HUES48 (cell line): ENCODE data around the gene CNTNAP2.
A peak's percentile ranks its signal among the peaks of the same experiment; 100 is the strongest.

Source experiments
- H3K27ac ChIP-seq: one replicate; pipeline ENCODE4 v1.7.0; 2013; ENCODE audit warnings: low read depth, low read length, inconsistent platforms
- H3K27me3 ChIP-seq: 2 replicates; pipeline ENCODE4 v1.6.1; 2013; ENCODE audit warnings: mild to moderate bottlenecking, low read length; ENCODE audit not compliant: control insufficient read depth, insufficient read depth
- H3K36me3 ChIP-seq: 2 replicates; pipeline ENCODE4 v1.6.1; 2013; ENCODE audit warnings: low read length; ENCODE audit not compliant: control insufficient read depth, insufficient read depth
- H3K4me1 ChIP-seq: 2 replicates; pipeline ENCODE4 v1.6.1; 2013; ENCODE audit warnings: mild to moderate bottlenecking, low read length; ENCODE audit not compliant: control insufficient read depth, insufficient read depth
- H3K4me3 ChIP-seq: 2 replicates; pipeline ENCODE4 v1.5.1; 2013; ENCODE audit warnings: mild to moderate bottlenecking, low read depth, low read length
- H3K9ac ChIP-seq: 2 replicates; pipeline ENCODE4 v1.6.1; 2013; ENCODE audit warnings: mild to moderate bottlenecking, low read depth, low read length, moderate library complexity
- H3K9me3 ChIP-seq: 2 replicates; pipeline ENCODE4 v1.6.1; 2013; ENCODE audit warnings: low read length; ENCODE audit not compliant: control insufficient read depth, insufficient read depth

Gene CNTNAP2

GRCh38 chr7:148180075-148180474 lies 2063.5 kb downstream of the CNTNAP2 start:
- Histone ChIP-seq H3K4me1 (peaks cover 3% of the 10 kb centered on the region; the same call in 1 of the 2 replicates), H3K27me3 (no peaks in the 10 kb centered on the region), H3K27ac (no peak overlapping the region), H3K9me3 (no peaks in the 10 kb centered on the region), H3K4me3 (no peak overlapping the region), H3K36me3 (no peaks in the 10 kb centered on the region), H3K9ac (no peak overlapping the region)

- no peak overlapping the region for H3K27ac ChIP-seq
- no peaks in the 10 kb centered on the region for H3K27me3 ChIP-seq
- no peak overlapping the region for H3K4me3 ChIP-seq
- no peaks in the 10 kb centered on the region for H3K9me3 ChIP-seq
- no peak overlapping the region for H3K9ac ChIP-seq
- peaks cover 7% of the 10 kb centered on the region; the same call in 1 of the 2 replicates for H3K4me1 ChIP-seq
- H3K36me3 ChIP-seq: no peaks in the 10 kb centered on the region
These were observed 2065.7 kb downstream of the CNTNAP2 start for GRCh38 chr7:148182264-148182663.

- no peak overlapping the region for H3K9ac ChIP-seq
These were observed 2068.4 kb downstream of the CNTNAP2 start for GRCh38 chr7:148185041-148185440.

GRCh38 chr7:148187471-148187870 lies 2070.9 kb downstream of the CNTNAP2 start:
- peaks cover 7% of the 10 kb centered on the region; the same call in 1 of the 2 replicates for H3K4me1 ChIP-seq
- H3K27me3 ChIP-seq: no peaks in the 10 kb centered on the region
- no peak overlapping the region for H3K27ac ChIP-seq
- no peaks in the 10 kb centered on the region for H3K9me3 ChIP-seq
- no peak overlapping the region for H3K9ac ChIP-seq
- no peak overlapping the region for H3K4me3 ChIP-seq
- no peaks in the 10 kb centered on the region for H3K36me3 ChIP-seq

More at GRCh38 chr7:148185041-148185440, 2068.4 kb downstream of the CNTNAP2 start:
- Histone ChIP-seq H3K36me3 (no peaks in the 10 kb centered on the region), H3K27me3 (no peaks in the 10 kb centered on the region), H3K27ac (peak overlapping the region; percentile 40), H3K9me3 (no peaks in the 10 kb centered on the region), H3K4me3 (no peak overlapping the region), H3K4me1 (peaks cover 7% of the 10 kb centered on the region; the same call in 1 of the 2 replicates)

GRCh38 chr7:148191391-148192065 lies 2074.9 kb downstream of the CNTNAP2 start:
- Histone ChIP-seq H3K9me3 (no peaks in the 10 kb centered on the region), H3K4me1 (no peaks in the 10 kb centered on the region), H3K27ac (no peak overlapping the region), H3K27me3 (no peaks in the 10 kb centered on the region), H3K36me3 (no peaks in the 10 kb centered on the region), H3K9ac (no peak overlapping the region), H3K4me3 (no peak overlapping the region)

GRCh38 chr7:148192491-148192890 lies 2075.9 kb downstream of the CNTNAP2 start:
- H3K4me1 ChIP-seq: no peaks in the 10 kb centered on the region
- H3K4me3 ChIP-seq: no peak overlapping the region
- no peaks in the 10 kb centered on the region for H3K36me3 ChIP-seq
- H3K9me3 ChIP-seq: no peaks in the 10 kb centered on the region
- no peaks in the 10 kb centered on the region for H3K27me3 ChIP-seq
- H3K9ac ChIP-seq: no peak overlapping the region
- H3K27ac ChIP-seq: no peak overlapping the region

- Histone ChIP-seq H3K27ac (no peak overlapping the region), H3K9ac (no peak overlapping the region), H3K36me3 (no peaks in the 10 kb centered on the region), H3K4me3 (no peak overlapping the region), H3K4me1 (peaks cover 8% of the 10 kb centered on the region), H3K9me3 (no peaks in the 10 kb centered on the region), H3K27me3 (no peaks in the 10 kb centered on the region)
These were observed 2085.4 kb downstream of the CNTNAP2 start for GRCh38 chr7:148201992-148202391.

- Histone ChIP-seq H3K9me3 (no peaks in the 10 kb centered on the region), H3K4me3 (no peak overlapping the region), H3K27ac (no peak overlapping the region), H3K36me3 (no peaks in the 10 kb centered on the region), H3K4me1 (peaks cover 8% of the 10 kb centered on the region), H3K9ac (no peak overlapping the region), H3K27me3 (no peaks in the 10 kb centered on the region)
These were observed 2088.2 kb downstream of the CNTNAP2 start for GRCh38 chr7:148204639-148205304.

GRCh38 chr7:148209643-148210190 lies 2093.1 kb downstream of the CNTNAP2 start:
- H3K4me3 ChIP-seq: no peak overlapping the region
- no peak overlapping the region for H3K9ac ChIP-seq
- no peak overlapping the region for H3K27ac ChIP-seq
- H3K4me1 ChIP-seq: peaks cover 4% of the 10 kb centered on the region; the same call in 1 of the 2 replicates
- no peaks in the 10 kb centered on the region for H3K9me3 ChIP-seq
- H3K27me3 ChIP-seq: no peaks in the 10 kb centered on the region
- no peaks in the 10 kb centered on the region for H3K36me3 ChIP-seq

- Histone ChIP-seq H3K9me3 (no peaks in the 10 kb centered on the region), H3K9ac (no peak overlapping the region)
These were observed 2094.3 kb downstream of the CNTNAP2 start for GRCh38 chr7:148210804-148211325.

GRCh38 chr7:148211740-148212151 lies 2095.1 kb downstream of the CNTNAP2 start:
- Histone ChIP-seq H3K27me3 (no peaks in the 10 kb centered on the region), H3K36me3 (no peaks in the 10 kb centered on the region), H3K9ac (no peak overlapping the region), H3K9me3 (no peaks in the 10 kb centered on the region), H3K4me1 (no peaks in the 10 kb centered on the region), H3K27ac (no peak overlapping the region), H3K4me3 (no peak overlapping the region)

More at GRCh38 chr7:148210804-148211325, 2094.3 kb downstream of the CNTNAP2 start:
- no peaks in the 10 kb centered on the region for H3K27me3 ChIP-seq
- H3K4me3 ChIP-seq: no peak overlapping the region
- H3K36me3 ChIP-seq: no peaks in the 10 kb centered on the region
- H3K27ac ChIP-seq: no peak overlapping the region
- H3K4me1 ChIP-seq: no peaks in the 10 kb centered on the region
